ENCODE data around the gene CFAP92.

Gene CFAP92

GRCh38 chr3:129001806-129002572 lies 8.1 kb upstream of the CFAP92 start:
- no peak overlapping the region for H3K4me3 ChIP-seq (ENCODE audit: low read depth, low read length)
- no peak for DNase-seq (ENCODE audit: low read depth, low spot score)
- no peak for TF ChIP-seq CTCF (IDR thresholded peaks at IDR 0.05; ENCODE audit: low read depth, low read length)
- in situ Hi-C loops (cut with HindIII; ENCODE audit: low sequenced_read_pairs) = no loop called here

DNA sequence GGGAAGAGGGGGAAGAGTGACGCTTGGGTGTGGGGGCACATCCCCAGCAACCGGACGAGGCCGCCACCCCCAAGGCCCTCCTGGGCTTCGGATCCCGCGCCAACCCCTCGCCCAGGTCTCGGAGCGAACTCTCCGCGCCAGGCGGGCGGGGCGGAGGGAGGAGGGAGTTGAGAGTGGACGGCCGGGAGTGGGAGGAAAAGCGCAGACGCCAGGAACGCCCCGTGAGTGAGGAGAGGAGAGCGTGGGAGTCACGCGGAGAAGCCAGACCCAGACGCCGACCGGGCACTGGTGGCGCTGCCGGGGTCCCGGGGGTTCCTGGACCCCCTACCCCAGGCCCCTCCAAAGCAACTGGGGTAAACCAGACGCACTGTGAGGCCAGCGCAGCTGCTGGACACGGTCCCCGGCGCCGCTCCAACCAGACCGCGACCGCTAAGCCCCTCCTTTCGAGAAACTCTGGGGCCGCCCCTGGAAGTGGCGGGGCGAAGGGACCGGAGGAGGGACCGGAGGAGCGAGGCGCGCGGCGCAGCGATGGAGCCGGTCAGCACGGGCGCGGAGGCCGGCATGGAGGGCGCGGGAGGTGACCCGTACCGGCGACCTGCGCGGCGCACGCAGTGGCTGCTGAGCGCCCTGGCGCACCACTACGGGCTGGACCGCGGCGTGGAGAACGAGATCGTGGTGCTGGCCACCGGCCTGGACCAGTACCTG lies 7.4 kb upstream of the CFAP92 start, which contains the start of gene EFCC1:
TSS of gene EFCC1 (plus strand) at position 204 of the 705 bp plus-strand sequence. CDS start at position 529, 325 bp downstream.
- in situ Hi-C loops (cut with HindIII; ENCODE audit: low sequenced_read_pairs) = no loop called here
- H3K4me3 ChIP-seq (ENCODE audit: low read depth, low read length) = peak within 1 kb of the TSS; percentile 5
- TF ChIP-seq CTCF (IDR thresholded peaks at IDR 0.05; ENCODE audit: low read depth, low read length) = no peak
- DNase-seq (ENCODE audit: low read depth, low spot score) = no peak

GRCh38 chr3:129000742-129001100 lies 6.8 kb upstream of the CFAP92 start:
- H3K4me3 ChIP-seq (ENCODE audit: low read depth, low read length) = no peak overlapping the region
- TF ChIP-seq CTCF (IDR thresholded peaks at IDR 0.05; ENCODE audit: low read depth, low read length) = no peak
- no peak for DNase-seq (ENCODE audit: low read depth, low spot score)
- in situ Hi-C loops (cut with HindIII; ENCODE audit: low sequenced_read_pairs) = no loop called here

- DNase-seq (ENCODE audit: low read depth, low spot score) = no peak
- in situ Hi-C loops (cut with HindIII; ENCODE audit: low sequenced_read_pairs) = no loop called here
- H3K4me3 ChIP-seq (ENCODE audit: low read depth, low read length) = no peak overlapping the region
- no peak for TF ChIP-seq CTCF (IDR thresholded peaks at IDR 0.05; ENCODE audit: low read depth, low read length)
Measured at GRCh38 chr3:128999102-128999501, 5.2 kb upstream of the CFAP92 start.

DNA sequence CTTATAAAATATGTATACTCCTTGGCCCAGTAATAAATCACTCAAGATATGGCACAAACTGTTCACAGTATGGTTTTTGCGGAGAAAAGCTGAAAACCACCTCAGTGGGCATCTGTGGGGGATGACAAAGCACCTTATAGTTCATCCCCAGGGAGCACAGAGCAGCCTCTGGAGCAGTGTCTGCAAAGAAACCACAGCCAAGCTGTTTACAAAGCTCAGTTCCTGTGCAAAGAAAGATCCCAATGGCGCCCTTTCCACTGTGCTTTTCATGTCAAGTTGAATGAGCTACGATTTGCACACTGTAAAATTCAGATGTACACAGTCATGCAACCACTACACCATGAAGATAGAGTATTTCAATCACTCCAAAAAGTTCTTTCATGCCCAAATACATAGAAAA lies 4.7 kb upstream of the CFAP92 start:
- in situ Hi-C loops (cut with HindIII; ENCODE audit: low sequenced_read_pairs) = no loop called here
- no peak for DNase-seq (ENCODE audit: low read depth, low spot score)
- H3K4me3 ChIP-seq (ENCODE audit: low read depth, low read length) = no peak overlapping the region
- TF ChIP-seq CTCF (IDR thresholded peaks at IDR 0.05; ENCODE audit: low read depth, low read length) = no peak

DNA sequence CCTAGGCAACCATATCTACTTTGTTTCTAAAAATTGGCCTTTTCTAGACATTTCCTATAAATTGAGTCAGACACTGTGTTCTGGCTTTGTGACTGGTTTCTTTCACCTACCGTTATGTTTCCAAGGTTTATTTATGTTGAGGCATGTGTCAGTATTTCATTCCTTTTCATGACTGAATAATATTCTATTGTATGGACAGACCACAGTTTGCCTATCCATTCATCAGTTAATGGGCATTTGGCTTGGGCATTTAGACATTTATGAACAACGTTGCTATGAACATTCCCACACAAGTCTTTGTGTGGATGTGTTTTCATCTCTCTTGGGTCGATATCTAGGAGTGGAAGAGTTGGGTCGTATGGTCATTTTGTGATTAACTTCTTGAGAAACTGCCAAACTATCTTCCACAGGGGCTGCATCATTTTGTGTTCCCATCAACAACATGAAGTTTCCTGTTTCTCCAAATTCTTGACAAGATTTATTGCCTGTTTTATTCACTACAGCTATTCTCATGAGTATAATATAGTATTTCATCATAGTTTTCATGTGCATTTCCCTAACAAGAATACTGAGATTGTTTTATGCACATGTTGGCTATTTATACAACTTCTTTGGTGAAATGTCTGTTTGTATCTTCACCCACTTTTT lies 3.7 kb upstream of the CFAP92 start:
- no peak for DNase-seq (ENCODE audit: low read depth, low spot score)
- no peak overlapping the region for H3K4me3 ChIP-seq (ENCODE audit: low read depth, low read length)
- TF ChIP-seq CTCF (IDR thresholded peaks at IDR 0.05; ENCODE audit: low read depth, low read length) = no peak
- in situ Hi-C loops (cut with HindIII; ENCODE audit: low sequenced_read_pairs) = no loop called here

Data from astrocyte of the spinal cord (primary cell).